ENCODE data around the gene AKAP13.
"Not testable (repeated sequence)": the region's sequence is repeated elsewhere in the genome, so short reads cannot be mapped to it uniquely, and the experiment has no call there.

The AKAP13 gene

GRCh38 chr15:85652457-85652856 lies 272.1 kb downstream of the AKAP13 start:
- DNase-seq (ENCODE audit: low read depth) = no peak
- no peak overlapping the region for H3K4me3 ChIP-seq (ENCODE audit: low read depth, low read length)

- no peak for DNase-seq (ENCODE audit: low read depth)
- no peak overlapping the region for H3K4me3 ChIP-seq (ENCODE audit: low read depth, low read length)
Measured at GRCh38 chr15:85657132-85657531, 276.7 kb downstream of the AKAP13 start.

- H3K4me3 ChIP-seq (ENCODE audit: low read depth, low read length) = no peak overlapping the region
- DNase-seq (ENCODE audit: low read depth) = no peak
Measured at GRCh38 chr15:85658816-85659215, 278.4 kb downstream of the AKAP13 start.

- no peak overlapping the region for H3K4me3 ChIP-seq (ENCODE audit: low read depth, low read length)
- DNase-seq (ENCODE audit: low read depth) = no peak
Measured at GRCh38 chr15:85661859-85662258, 281.5 kb downstream of the AKAP13 start.

DNA sequence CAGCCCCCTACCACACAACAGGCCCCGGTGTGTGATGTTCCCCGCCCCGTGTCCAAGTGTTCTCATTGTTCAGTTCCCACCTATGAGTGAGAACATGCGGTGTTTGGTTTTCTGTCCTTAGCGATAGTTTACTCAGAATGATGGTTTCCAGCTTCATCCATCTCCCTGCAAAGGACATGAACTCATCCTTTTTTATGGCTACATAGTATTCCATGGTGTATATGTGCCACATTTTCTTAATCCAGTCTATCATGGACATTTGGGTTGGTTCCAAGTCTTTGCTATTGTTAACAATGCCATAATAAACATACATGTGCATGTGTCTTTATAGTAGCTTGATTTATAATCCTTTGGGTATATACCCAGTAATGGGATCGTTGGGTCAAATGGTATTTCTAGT lies 285.3 kb downstream of the AKAP13 start:
- not testable (repeated sequence) for DNase-seq (ENCODE audit: low read depth); H3K4me3 ChIP-seq (ENCODE audit: low read depth, low read length)

DNA sequence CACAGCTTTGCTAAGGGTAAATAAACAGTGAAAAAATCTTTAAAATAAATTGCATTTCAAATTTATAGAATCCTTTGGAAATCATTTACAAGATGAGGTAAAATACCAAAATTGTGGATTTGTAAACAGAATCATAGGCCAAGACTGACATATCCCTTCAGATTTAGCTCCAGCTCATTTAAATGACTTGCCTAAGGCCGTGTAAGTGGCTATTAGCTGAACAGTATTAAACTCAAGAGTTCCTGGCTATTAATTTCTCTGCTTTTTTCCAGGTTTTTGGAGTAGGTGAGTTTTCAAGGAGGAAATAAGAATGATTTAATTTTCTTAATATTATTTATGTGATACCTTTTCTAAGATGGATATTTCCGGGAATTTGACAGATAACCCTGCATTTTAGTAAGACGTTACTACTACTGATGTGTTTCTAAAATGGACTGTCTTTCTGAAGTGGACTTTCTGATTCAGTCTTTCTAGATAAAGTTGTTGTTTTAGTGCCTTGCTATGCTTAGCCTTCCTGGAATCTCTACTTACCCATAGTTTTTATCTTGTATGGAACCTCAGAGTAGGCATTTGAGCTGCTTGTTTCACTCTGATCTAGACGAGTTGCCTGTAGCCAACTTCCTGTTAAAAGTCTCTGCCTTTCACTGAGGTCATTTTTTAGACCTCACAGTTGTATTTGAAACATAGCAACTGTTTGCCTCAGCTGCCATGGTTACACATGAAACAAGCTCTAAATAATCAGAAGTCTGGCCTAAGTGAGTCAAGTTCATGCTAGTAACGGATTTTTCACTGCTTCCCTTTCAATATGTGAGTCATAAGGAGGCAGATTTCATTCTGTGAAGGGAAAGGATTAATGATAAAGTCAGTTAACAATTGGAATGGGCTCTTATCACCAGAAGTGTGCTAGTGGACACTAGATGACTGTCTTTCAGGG lies 287.4 kb downstream of the AKAP13 start:
- DNase-seq (ENCODE audit: low read depth) = peak; percentile 95
- no peak overlapping the region for H3K4me3 ChIP-seq (ENCODE audit: low read depth, low read length)

DNA sequence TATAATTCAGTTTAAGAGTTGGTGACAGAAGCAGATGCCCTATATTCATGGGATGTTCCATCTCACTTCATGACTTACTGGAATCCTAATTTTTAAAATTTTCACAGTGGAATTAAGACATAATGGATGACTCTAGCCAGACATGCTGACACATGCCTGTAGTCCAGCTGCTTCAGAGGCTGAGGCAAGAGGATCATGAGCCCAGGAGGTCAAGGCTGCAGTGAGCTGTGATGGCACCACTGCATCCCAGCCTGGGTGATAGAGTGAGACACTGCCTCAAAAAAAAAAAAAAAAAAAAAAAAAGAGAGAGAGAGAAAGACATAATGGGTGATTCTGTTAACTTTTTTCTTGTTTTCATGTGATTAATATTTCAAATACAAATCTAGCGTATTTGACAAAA lies 290.8 kb downstream of the AKAP13 start:
- no peak overlapping the region for H3K4me3 ChIP-seq (ENCODE audit: low read depth, low read length)
- DNase-seq (ENCODE audit: low read depth) = no peak

- no peak overlapping the region for H3K4me3 ChIP-seq (ENCODE audit: low read depth, low read length)
- no peak for DNase-seq (ENCODE audit: low read depth)
Measured at GRCh38 chr15:85672332-85673084, 292.1 kb downstream of the AKAP13 start.

- H3K4me3 ChIP-seq (ENCODE audit: low read depth, low read length) = no peak overlapping the region
- DNase-seq (ENCODE audit: low read depth) = no peak
Measured at GRCh38 chr15:85673326-85673725, 292.9 kb downstream of the AKAP13 start.

GRCh38 chr15:85676342-85677098 lies 296.1 kb downstream of the AKAP13 start:
- H3K4me3 ChIP-seq (ENCODE audit: low read depth, low read length) = no peak overlapping the region
- no peak for DNase-seq (ENCODE audit: low read depth)

DNA sequence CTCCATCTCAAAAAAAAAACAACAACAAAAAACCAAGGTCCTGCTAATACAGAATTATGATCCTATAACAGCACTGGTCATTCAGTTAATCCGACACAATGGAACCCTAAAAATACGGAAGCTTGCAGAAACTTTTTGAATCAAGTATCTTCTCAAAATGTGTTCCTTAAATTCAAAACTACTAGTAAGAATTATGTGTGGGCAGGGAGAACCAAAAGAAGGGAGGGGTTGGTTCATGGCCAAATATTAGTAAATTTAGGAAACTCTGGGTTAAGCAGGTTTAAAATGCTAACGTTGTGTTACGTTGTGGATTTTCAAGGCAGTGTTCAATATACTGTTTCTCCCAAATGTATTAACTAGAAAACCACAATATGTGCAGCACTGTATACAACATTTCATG lies 298.8 kb downstream of the AKAP13 start:
- H3K4me3 ChIP-seq (ENCODE audit: low read depth, low read length) = no peak overlapping the region
- no peak for DNase-seq (ENCODE audit: low read depth)

DNA sequence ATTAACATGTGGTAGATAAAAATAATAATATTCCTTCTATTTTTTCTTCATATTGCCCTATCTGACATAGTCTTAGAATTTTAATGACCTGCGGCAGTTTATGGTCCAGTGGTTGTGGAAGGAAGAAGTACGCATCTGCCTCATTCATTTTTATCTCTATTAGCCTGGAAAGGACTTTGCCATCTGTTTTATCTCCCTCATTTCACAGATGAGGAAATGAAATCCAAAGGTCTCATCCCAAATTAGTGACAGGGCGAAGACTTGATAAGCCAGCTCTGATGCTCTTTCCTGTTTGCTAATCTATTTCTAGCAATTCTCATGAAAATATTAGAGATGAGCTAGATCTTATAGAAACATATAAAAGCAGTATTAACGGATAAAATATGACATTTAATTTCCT lies 301.0 kb downstream of the AKAP13 start:
- no peak for DNase-seq (ENCODE audit: low read depth)
- no peak overlapping the region for H3K4me3 ChIP-seq (ENCODE audit: low read depth, low read length)

- no peak overlapping the region for H3K4me3 ChIP-seq (ENCODE audit: low read depth, low read length)
- no peak for DNase-seq (ENCODE audit: low read depth)
Measured at GRCh38 chr15:85684174-85684710, 303.8 kb downstream of the AKAP13 start.

- no peak overlapping the region for H3K4me3 ChIP-seq (ENCODE audit: low read depth, low read length)
- no peak for DNase-seq (ENCODE audit: low read depth)
Measured at GRCh38 chr15:85685356-85685755, 305.0 kb downstream of the AKAP13 start.

GRCh38 chr15:85687329-85687728 lies 306.9 kb downstream of the AKAP13 start:
- no peak for DNase-seq (ENCODE audit: low read depth)
- H3K4me3 ChIP-seq (ENCODE audit: low read depth, low read length) = no peak overlapping the region

GRCh38 chr15:85688711-85689110 lies 308.3 kb downstream of the AKAP13 start:
- DNase-seq (ENCODE audit: low read depth) = no peak
- no peak overlapping the region for H3K4me3 ChIP-seq (ENCODE audit: low read depth, low read length)

- peak overlapping the region; percentile 10 for H3K4me3 ChIP-seq (ENCODE audit: low read depth, low read length)
- peak; percentile 51 for DNase-seq (ENCODE audit: low read depth)
Measured at GRCh38 chr15:85689729-85690128, 309.3 kb downstream of the AKAP13 start.

DNA sequence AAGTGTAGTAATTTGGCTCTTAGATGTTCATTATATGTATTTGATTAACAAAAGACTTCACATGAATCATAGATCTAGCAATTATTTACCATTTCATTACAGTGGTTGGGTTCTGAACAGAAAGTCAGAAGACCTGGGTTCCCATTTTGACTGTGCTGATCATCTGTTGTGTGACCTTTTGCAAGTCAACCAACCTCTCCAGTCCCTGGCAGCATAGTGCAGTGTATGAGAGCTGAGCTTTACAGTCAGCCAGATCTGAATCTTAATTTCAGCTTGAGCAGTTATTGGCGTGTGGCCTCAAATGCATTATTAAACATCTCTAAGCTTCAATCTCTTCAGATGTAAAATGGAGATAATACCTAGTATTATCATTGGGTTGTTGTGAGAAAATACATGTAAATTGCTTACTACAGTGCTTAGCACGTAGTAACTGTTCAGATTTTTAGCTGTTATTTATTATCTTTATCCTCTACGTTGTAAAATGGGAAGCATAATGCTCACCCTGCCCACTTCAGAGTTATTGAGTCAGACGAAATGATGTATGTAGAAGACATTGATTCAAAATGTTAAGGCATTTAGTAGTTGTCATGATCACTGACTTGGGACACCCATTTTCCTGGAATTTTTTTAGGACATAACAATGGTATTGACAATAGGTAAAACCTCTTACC lies 310.3 kb downstream of the AKAP13 start:
- no peak for DNase-seq (ENCODE audit: low read depth)

More for the DNA sequence above, 310.3 kb downstream of the AKAP13 start:
- H3K4me3 ChIP-seq (ENCODE audit: low read depth, low read length) = no peak overlapping the region
